EH (cell line): ENCODE measurements around the gene UBE2Q1.
"Not testable (repeated sequence)": the region's sequence is repeated elsewhere in the genome, so short reads cannot be mapped to it uniquely, and the experiment has no call there.

Experiments used
- DNase-seq: peaks from one replicate; pipeline ENCODE4 v3.0.0-alpha.2; 2015; ENCODE audit warnings: low read depth

UBE2Q1 gene

GRCh38 chr1:154550657-154551056 is 7.8 kb downstream of the UBE2Q1 start:
- DNase-seq, result no peak

GRCh38 chr1:154550070-154550469 is 8.4 kb downstream of the UBE2Q1 start:
- no peak for DNase-seq

GRCh38 chr1:154549202-154549770 is 9.2 kb downstream of the UBE2Q1 start:
- DNase-seq, result no peak

- DNase-seq, result no peak
These were observed 10.4 kb downstream of the UBE2Q1 start for GRCh38 chr1:154548028-154548427.

GRCh38 chr1:154547105-154547732 is 11.2 kb downstream of the UBE2Q1 start:
- no peak for DNase-seq

- peak; percentile 68 for DNase-seq
These were observed 12.0 kb downstream of the UBE2Q1 start for GRCh38 chr1:154546264-154547063.

GRCh38 chr1:154541231-154541630 is 17.2 kb downstream of the UBE2Q1 start:
- DNase-seq, result no peak

GRCh38 chr1:154539486-154540483 is 18.7 kb downstream of the UBE2Q1 start:
- no peak for DNase-seq

- peak; percentile 30 for DNase-seq
These were observed 21.9 kb downstream of the UBE2Q1 start for GRCh38 chr1:154536570-154536969.

GRCh38 chr1:154533952-154534844 is 24.3 kb downstream of the UBE2Q1 start:
- DNase-seq, result peak; percentile 28

- not testable (repeated sequence) for DNase-seq
These were observed 26.5 kb downstream of the UBE2Q1 start for GRCh38 chr1:154531950-154532349.

- no peak for DNase-seq
These were observed 29.2 kb downstream of the UBE2Q1 start for GRCh38 chr1:154529308-154529707.

GRCh38 chr1:154527192-154527591 is 31.3 kb downstream of the UBE2Q1 start:
- DNase-seq, result no peak

GRCh38 chr1:154524881-154525280 is 33.6 kb downstream of the UBE2Q1 start:
- DNase-seq, result peak; percentile 7

- DNase-seq, result no peak
These were observed 36.8 kb downstream of the UBE2Q1 start for GRCh38 chr1:154521695-154522094.

GRCh38 chr1:154520333-154520732 is 38.1 kb downstream of the UBE2Q1 start:
- no peak for DNase-seq

GRCh38 chr1:154519591-154519991 is 38.9 kb downstream of the UBE2Q1 start:
- no peak for DNase-seq

GRCh38 chr1:154517661-154518060 is 40.8 kb downstream of the UBE2Q1 start:
- no peak for DNase-seq

- no peak for DNase-seq
These were observed 44.4 kb downstream of the UBE2Q1 start for GRCh38 chr1:154514066-154514553.

GRCh38 chr1:154512760-154513159 is 45.7 kb downstream of the UBE2Q1 start:
- DNase-seq, result no peak

GRCh38 chr1:154503898-154504297 is 54.6 kb downstream of the UBE2Q1 start:
- no peak for DNase-seq
